ENCODE measurements around the gene RNF223. TPM values are rescaled to one million over a fixed set of nuclear protein-coding genes. Genes with fewer than 3 reads are reported as not detected.

RNF223 gene
- total RNA-seq, 1 experiment from 2014 or later: not detected

DNA sequence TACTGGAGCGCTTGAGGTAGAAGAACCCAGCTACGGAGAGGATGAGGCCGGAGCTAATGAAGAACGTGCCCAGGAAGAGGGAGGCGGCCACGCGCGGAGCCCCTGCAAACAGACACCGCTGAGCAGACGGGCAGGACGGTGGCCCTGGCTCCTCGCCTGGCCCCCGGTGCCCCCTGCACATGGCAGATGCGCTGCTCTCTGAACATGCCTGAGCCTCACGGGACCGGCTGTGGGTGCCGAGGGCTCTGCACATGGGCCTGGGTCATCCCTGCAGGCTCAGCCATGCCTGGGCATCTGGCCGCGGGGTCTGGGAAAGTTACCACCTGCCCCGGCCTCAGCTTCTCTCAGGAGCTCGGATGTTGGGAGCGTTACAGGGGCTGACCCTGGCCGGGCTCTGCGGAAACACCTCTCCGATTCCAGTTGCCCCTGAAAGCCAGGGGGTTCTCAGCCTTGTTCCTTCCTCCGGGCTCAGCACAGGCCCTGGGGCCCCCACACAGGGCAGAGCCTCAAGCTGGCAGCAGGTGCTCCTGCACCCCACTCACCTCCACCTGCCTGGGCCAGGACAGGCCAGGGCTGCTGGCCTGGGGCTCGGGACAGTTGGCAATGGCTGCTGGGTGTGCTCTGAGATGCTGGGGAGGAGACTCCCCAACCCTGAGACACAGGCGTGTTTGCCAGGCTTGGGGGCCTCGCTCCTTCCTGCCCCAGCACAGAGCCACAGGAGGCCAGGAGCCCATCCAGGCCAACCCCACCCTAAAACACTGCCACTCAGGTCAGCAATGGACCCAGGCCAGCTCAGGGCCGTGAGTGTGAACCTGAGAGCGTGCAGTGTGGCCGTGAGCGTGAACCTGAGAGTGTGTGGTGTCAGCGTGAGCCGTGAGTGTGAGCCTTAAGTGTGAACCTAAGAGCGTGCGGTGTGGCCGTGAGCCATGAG lies 12.1 kb upstream of the RNF223 start:
- Histone ChIP-seq H3K9me3 (ENCODE audit: low read length) (no peaks in the 10 kb centered on the region), H3K79me2 (ENCODE audit: low read length) (no peaks in the 10 kb centered on the region), H3K27me3 (ENCODE audit: low read length) (no peaks in the 10 kb centered on the region), H3K36me3 (ENCODE audit: insufficient read depth, low read length) (no peaks in the 10 kb centered on the region), H4K20me1 (ENCODE audit: insufficient read depth, low read depth, low read length) (no peaks in the 10 kb centered on the region), H3K9me2 (replicated peaks; ENCODE audit: insufficient read depth, low read length) (no peaks in the 10 kb centered on the region), H3K27ac (ENCODE audit: low read length) (no peak overlapping the region), H3K4me2 (ENCODE audit: low read depth, low read length, poor library complexity, severe bottlenecking) (no peak overlapping the region), H3K4me1 (ENCODE audit: low read length) (no peaks in the 10 kb centered on the region), H2AFZ (ENCODE audit: low read length) (no peak overlapping the region), H3K4me3 (ENCODE audit: low read length) (no peak overlapping the region), H3K9ac (ENCODE audit: low read length) (no peak overlapping the region)
- no peak for DNase-seq

DNA sequence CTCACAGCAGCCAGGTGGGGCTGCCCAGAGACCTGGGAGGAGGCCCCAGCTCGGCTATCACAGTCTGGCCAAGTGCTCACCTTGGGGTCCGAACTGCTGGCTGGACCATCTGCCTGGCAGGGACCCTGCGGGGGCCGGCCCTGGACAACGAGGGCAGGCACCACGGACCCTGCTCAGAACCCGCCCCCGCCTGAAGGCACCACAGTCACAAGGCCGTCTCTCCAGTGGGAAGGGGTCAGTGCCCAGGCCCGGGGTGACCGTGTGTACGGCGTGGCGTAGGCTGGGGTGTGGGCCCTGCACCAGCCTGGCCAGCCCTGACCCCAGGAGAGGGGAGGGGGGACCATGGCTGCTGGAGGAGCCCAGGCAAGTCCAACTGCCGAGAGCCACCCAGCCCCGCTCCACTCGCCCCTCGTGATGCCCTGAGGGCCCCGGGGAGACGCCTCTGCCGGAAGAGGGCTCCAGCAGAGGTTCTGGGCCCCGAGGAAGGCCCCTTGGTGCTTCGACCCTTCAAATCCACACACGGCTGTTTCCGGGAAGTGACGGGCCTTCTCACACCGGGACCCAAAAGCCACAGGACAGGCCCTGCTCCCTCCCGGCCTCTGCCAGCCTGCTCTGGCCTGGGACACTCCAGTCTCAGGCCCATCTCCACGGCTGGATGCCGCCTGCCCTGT lies 11.2 kb upstream of the RNF223 start:
- no peak overlapping the region for H2AFZ ChIP-seq (ENCODE audit: low read length)
- no peaks in the 10 kb centered on the region for H3K9me2 ChIP-seq (replicated peaks; ENCODE audit: insufficient read depth, low read length)
- no peaks in the 10 kb centered on the region for H3K27me3 ChIP-seq (ENCODE audit: low read length)
- no peaks in the 10 kb centered on the region for H3K36me3 ChIP-seq (ENCODE audit: insufficient read depth, low read length)
- no peak overlapping the region for H3K4me3 ChIP-seq (ENCODE audit: low read length)
- H3K4me2 ChIP-seq (ENCODE audit: low read depth, low read length, poor library complexity, severe bottlenecking): no peak overlapping the region
- no peaks in the 10 kb centered on the region for H4K20me1 ChIP-seq (ENCODE audit: insufficient read depth, low read depth, low read length)
- DNase-seq: no peak
- H3K27ac ChIP-seq (ENCODE audit: low read length): no peak overlapping the region
- H3K9ac ChIP-seq (ENCODE audit: low read length): no peak overlapping the region
- no peaks in the 10 kb centered on the region for H3K79me2 ChIP-seq (ENCODE audit: low read length)
- H3K9me3 ChIP-seq (ENCODE audit: low read length): no peaks in the 10 kb centered on the region
- H3K4me1 ChIP-seq (ENCODE audit: low read length): no peaks in the 10 kb centered on the region

DNA sequence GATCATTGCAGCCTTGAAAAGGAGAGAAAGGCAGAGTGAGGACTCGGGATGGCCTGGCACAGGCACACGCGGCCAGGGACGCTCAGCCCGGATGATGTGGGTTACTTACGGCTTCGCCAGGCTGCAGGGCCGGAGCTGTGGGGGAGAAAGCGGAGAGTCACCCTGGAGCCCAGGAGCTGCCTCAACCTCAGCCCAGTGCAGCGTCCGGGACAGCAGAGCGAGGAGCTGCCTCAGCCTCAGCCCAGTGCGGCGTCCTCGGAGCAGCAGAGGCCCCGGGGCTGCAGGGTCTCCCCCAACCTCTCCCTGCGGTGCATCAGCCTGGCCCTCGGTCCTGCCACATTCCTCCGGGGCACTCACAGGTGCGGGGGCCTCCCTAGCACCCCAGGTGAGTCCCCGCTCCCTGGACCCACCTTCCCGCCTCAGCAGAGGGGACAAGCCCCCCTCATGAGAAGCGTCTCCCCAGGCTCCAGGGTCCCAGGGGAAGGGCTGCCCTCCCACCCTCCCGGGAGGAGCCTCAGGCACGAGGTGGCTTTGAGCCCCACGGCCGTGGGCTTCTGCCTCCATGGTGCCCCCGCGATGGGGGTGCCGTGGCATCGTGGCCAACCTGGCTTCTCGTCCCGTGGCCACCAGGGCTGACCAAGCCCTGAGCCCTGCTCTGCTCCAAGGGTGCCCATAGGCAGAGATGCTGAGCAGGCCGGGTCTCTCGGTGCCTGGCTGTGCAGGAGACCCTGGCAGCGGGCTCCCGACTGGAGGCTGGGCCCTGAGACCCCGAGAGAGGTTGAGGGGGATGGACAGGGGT lies 10.5 kb upstream of the RNF223 start:
- Histone ChIP-seq H3K4me2 (ENCODE audit: low read depth, low read length, poor library complexity, severe bottlenecking) (no peak overlapping the region), H3K4me3 (ENCODE audit: low read length) (no peak overlapping the region), H3K27ac (ENCODE audit: low read length) (no peak overlapping the region), H3K9me3 (ENCODE audit: low read length) (no peaks in the 10 kb centered on the region), H3K79me2 (ENCODE audit: low read length) (no peaks in the 10 kb centered on the region), H3K27me3 (ENCODE audit: low read length) (no peaks in the 10 kb centered on the region), H3K4me1 (ENCODE audit: low read length) (peaks cover 6% of the 10 kb centered on the region), H4K20me1 (ENCODE audit: insufficient read depth, low read depth, low read length) (no peaks in the 10 kb centered on the region), H3K9ac (ENCODE audit: low read length) (no peak overlapping the region), H2AFZ (ENCODE audit: low read length) (no peak overlapping the region), H3K36me3 (ENCODE audit: insufficient read depth, low read length) (no peaks in the 10 kb centered on the region), H3K9me2 (replicated peaks; ENCODE audit: insufficient read depth, low read length) (no peaks in the 10 kb centered on the region)
- no peak for DNase-seq

DNA sequence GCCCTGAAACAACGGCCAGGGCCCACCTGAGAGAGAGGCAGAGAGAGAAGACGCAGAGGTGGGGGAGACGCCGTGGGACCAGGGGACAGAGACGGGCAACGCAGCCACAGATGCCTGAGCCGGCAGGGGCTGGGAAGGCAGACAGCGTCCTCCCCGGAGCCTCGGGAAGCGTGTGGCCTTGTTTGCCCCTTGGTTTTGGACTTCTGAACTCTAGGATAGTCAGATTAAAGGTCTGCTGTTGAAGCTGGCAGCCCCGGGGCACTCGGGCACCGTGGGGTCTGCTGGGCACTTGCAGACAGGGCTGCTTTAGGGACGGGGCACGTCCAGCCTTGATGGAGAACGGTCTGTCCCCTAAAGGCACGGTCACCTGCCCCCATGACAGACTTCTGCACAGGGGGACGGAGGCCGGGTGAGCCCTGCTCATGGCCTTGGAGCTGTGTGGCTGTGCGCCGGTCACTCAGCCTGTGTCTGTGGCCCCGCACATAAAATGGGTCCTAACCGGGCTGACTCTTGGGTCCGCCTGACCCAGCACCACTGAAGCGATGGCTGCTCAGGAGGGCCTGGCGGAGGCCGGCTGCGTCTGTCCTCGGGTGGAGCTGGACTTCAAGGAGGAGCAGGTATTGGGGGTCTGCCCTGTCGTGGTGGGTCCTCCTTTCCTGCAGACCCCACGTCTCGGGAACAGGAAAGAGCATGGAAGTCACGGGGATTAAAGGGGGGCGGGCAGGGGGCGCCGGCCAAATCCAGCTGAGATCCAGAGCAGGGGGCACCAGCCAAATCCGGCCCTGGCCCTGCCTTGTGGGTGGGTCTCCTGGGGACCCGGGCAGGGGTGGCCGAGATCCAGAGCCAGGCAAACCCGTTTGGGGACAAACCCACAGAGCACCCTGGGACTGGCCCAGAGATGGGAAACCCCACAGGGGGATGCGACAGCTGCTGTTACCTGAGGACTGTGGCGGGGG lies 9.6 kb upstream of the RNF223 start:
- H3K9me3 ChIP-seq (ENCODE audit: low read length): no peaks in the 10 kb centered on the region
- H3K27me3 ChIP-seq (ENCODE audit: low read length): no peaks in the 10 kb centered on the region
- H3K9ac ChIP-seq (ENCODE audit: low read length): no peak overlapping the region
- no peak overlapping the region for H3K4me2 ChIP-seq (ENCODE audit: low read depth, low read length, poor library complexity, severe bottlenecking)
- H3K4me1 ChIP-seq (ENCODE audit: low read length): peaks cover 8% of the 10 kb centered on the region
- no peak for DNase-seq
- H2AFZ ChIP-seq (ENCODE audit: low read length): no peak overlapping the region
- H3K36me3 ChIP-seq (ENCODE audit: insufficient read depth, low read length): no peaks in the 10 kb centered on the region
- no peaks in the 10 kb centered on the region for H3K9me2 ChIP-seq (replicated peaks; ENCODE audit: insufficient read depth, low read length)
- no peak overlapping the region for H3K4me3 ChIP-seq (ENCODE audit: low read length)
- H3K27ac ChIP-seq (ENCODE audit: low read length): no peak overlapping the region
- no peaks in the 10 kb centered on the region for H4K20me1 ChIP-seq (ENCODE audit: insufficient read depth, low read depth, low read length)
- no peaks in the 10 kb centered on the region for H3K79me2 ChIP-seq (ENCODE audit: low read length)

DNA sequence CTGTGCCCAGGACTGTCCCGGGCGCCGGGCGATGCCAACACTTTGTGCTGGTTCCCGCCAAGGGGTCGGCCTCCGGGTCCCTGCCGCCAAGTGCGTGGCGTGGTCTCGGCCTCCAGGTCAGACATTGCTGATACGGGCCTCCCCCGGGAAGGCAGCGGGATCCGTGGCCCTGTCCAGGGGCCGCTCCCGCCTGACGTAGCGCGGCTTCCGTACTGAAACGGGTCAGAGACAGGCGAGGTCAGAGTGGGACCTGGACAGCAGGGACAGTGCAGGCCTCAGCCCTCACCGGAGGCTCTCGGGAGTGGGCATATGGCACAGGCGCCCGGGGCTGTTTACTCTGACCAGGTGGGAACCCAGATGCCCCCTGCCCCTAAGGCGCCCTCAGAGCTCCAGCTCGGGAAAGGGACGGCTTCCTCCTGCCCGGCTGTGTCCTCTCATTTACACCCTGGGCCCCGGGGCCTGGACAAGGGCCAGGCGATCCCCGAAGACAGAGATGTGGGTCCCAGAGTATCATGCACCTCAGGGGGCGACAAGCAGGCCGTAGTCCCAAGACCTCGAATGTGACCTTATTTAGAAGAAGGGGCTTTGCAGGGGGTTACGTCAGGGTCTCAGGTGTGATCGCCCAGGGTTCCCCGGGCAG lies 8.8 kb upstream of the RNF223 start:
- Histone ChIP-seq H2AFZ (ENCODE audit: low read length) (no peak overlapping the region), H3K27ac (ENCODE audit: low read length) (no peak overlapping the region), H3K79me2 (ENCODE audit: low read length) (no peaks in the 10 kb centered on the region), H3K9me3 (ENCODE audit: low read length) (no peaks in the 10 kb centered on the region), H3K36me3 (ENCODE audit: insufficient read depth, low read length) (no peaks in the 10 kb centered on the region), H3K4me3 (ENCODE audit: low read length) (no peak overlapping the region), H3K4me1 (ENCODE audit: low read length) (peaks cover 8% of the 10 kb centered on the region), H3K9me2 (replicated peaks; ENCODE audit: insufficient read depth, low read length) (no peaks in the 10 kb centered on the region), H3K9ac (ENCODE audit: low read length) (no peak overlapping the region), H4K20me1 (ENCODE audit: insufficient read depth, low read depth, low read length) (no peaks in the 10 kb centered on the region), H3K4me2 (ENCODE audit: low read depth, low read length, poor library complexity, severe bottlenecking) (no peak overlapping the region), H3K27me3 (ENCODE audit: low read length) (no peaks in the 10 kb centered on the region)
- no peak for DNase-seq

DNA sequence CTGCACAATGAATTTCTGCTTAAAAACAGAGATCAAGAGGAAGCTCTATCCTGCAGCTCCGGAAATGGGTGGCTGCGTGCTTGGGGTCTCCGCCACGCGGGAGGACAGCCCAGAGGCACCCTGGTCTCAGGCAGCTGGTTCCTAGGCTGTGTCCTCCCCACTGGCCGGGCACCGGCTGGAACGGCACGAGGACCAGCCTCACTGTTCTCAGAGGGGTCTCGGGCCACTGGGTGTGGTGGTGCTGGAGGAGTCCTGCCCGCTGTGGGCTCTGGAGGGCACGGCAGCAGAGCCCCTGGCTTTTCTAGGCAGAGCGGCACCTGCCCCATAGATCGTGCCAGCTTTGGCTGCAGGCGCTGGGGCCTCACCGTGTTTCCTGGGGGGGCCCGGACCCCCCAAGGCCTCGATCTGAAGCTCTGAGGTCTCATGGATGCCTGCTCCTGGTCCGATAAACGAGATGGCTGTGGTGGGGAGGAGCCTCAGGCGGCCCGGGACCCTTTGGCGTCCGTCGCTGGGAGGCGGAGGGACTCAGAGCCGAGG lies 8.2 kb upstream of the RNF223 start:
- H3K27me3 ChIP-seq (ENCODE audit: low read length): no peaks in the 10 kb centered on the region
- H3K4me2 ChIP-seq (ENCODE audit: low read depth, low read length, poor library complexity, severe bottlenecking): no peak overlapping the region
- DNase-seq: no peak
- H3K36me3 ChIP-seq (ENCODE audit: insufficient read depth, low read length): no peaks in the 10 kb centered on the region
- no peak overlapping the region for H3K4me3 ChIP-seq (ENCODE audit: low read length)
- H3K9ac ChIP-seq (ENCODE audit: low read length): no peak overlapping the region
- no peaks in the 10 kb centered on the region for H3K9me2 ChIP-seq (replicated peaks; ENCODE audit: insufficient read depth, low read length)
- H3K79me2 ChIP-seq (ENCODE audit: low read length): no peaks in the 10 kb centered on the region
- H4K20me1 ChIP-seq (ENCODE audit: insufficient read depth, low read depth, low read length): no peaks in the 10 kb centered on the region
- no peaks in the 10 kb centered on the region for H3K9me3 ChIP-seq (ENCODE audit: low read length)
- H3K4me1 ChIP-seq (ENCODE audit: low read length): peaks cover 8% of the 10 kb centered on the region
- H2AFZ ChIP-seq (ENCODE audit: low read length): no peak overlapping the region
- no peak overlapping the region for H3K27ac ChIP-seq (ENCODE audit: low read length)
